H1 (cell line): ENCODE data around the gene SH3BGRL3. TPM values are rescaled to one million over a fixed set of nuclear protein-coding genes. Genes with fewer than 3 reads are reported as not detected.

Source experiments
- CTCF ChIA-PET: fragments of 300-600 bp; sonication (Branson Sonifier 250); formaldehyde crosslinking; loops from one replicate; lab custom pipeline; 2021; ENCODE audit not compliant: partially characterized antibody; lab: Charles Lee
- POLR2A ChIA-PET: fragments of 300-600 bp; sonication (Branson Sonifier 250); formaldehyde crosslinking; loops from one replicate; lab custom pipeline; 2021; ENCODE audit warnings: inconsistent platforms; ENCODE audit not compliant: partially characterized antibody; lab: Charles Lee
- DNase-seq, 2 experiments: peaks; one replicate each; pipeline versions ENCODE4 v3.0.0 to v3.0.0-alpha.2; 2010 to 2022; ENCODE audit warnings: low spot score in 2 of 2, low read depth in 1 of 2, mixed read lengths in 1 of 2
- FAIRE-seq: peaks from 2 replicates; lab custom pipeline; 2011; peaks lifted over from hg19 to GRCh38; lab: Jason Lieb, UNC
- H2AFZ ChIP-seq: 2 replicates; pipeline ENCODE4 v1.8.1; 2012; ENCODE audit warnings: low read length, inconsistent platforms
- H2AK5ac ChIP-seq: 2 replicates; pipeline ENCODE4 v1.6.1; 2013; ENCODE audit warnings: low read depth, low read length
- H2BK120ac ChIP-seq: replicated peaks from 2 replicates; pipeline ENCODE3; 2013; ENCODE audit warnings: low read depth, low read length, inconsistent platforms
- H2BK12ac ChIP-seq: 2 replicates; pipeline ENCODE4 v1.6.1; 2013; ENCODE audit warnings: low read depth, low read length
- H2BK15ac ChIP-seq: 2 replicates; pipeline ENCODE4 v1.6.1; 2013; ENCODE audit warnings: low read length
- H2BK20ac ChIP-seq: 2 replicates; pipeline ENCODE4 v1.6.1; 2013; ENCODE audit warnings: low read length
- H2BK5ac ChIP-seq: 2 replicates; pipeline ENCODE4 v1.6.1; 2013; ENCODE audit warnings: low read depth, low read length
- H3K14ac ChIP-seq: 2 replicates; pipeline ENCODE4 v1.6.1; 2013; ENCODE audit warnings: inconsistent platforms; ENCODE audit not compliant: insufficient read length
- H3K18ac ChIP-seq: 2 replicates; pipeline ENCODE4 v1.6.1; 2013; ENCODE audit warnings: low read length; ENCODE audit errors: extremely low read depth
- H3K23ac ChIP-seq: 2 replicates; pipeline ENCODE4 v1.6.1; 2013; ENCODE audit warnings: inconsistent platforms; ENCODE audit not compliant: insufficient read length
- H3K23me2 ChIP-seq: 2 replicates; pipeline ENCODE4 v1.6.1; 2013; ENCODE audit warnings: low read depth, low read length
- H3K27ac ChIP-seq: 2 replicates; pipeline ENCODE4 v1.6.1; 2011; ENCODE audit warnings: low read depth, low read length, inconsistent platforms
- H3K27me3 ChIP-seq, 4 experiments: replicated peaks in 1 of 4; 1 replicate in 1 of 4; 2 replicates in 3 of 4; pipeline versions ENCODE4 v1.6.1 to v1.8.1; 2011 to 2013; ENCODE audit warnings: low read length in 3 of 4, mild to moderate bottlenecking in 3 of 4, inconsistent platforms in 2 of 4, mixed read lengths in 2 of 4, moderate library complexity in 1 of 4; ENCODE audit not compliant: control insufficient read depth in 3 of 4, insufficient read depth in 3 of 4; ENCODE audit errors: extremely low read depth in 1 of 4
- H3K36me3 ChIP-seq, 4 experiments: 2 replicates each; pipeline versions ENCODE4 v1.6.1 to v1.8.1; 2011 to 2013; ENCODE audit warnings: mild to moderate bottlenecking in 4 of 4, low read length in 3 of 4, moderate library complexity in 2 of 4, control low read depth in 1 of 4, inconsistent platforms in 1 of 4; ENCODE audit not compliant: insufficient read depth in 4 of 4, control insufficient read depth in 2 of 4
- H3K4ac ChIP-seq: replicated peaks from 2 replicates; pipeline ENCODE3; 2013; ENCODE audit warnings: low read length, low read depth, mixed read lengths, inconsistent platforms; ENCODE audit not compliant: insufficient read length
- H3K4me1 ChIP-seq, 4 experiments: replicated peaks in 1 of 4; 1 replicate in 1 of 4; 2 replicates in 3 of 4; pipeline versions ENCODE4 v1.6.1 to v1.8.1; 2011 to 2013; ENCODE audit warnings: low read length in 3 of 4, inconsistent platforms in 2 of 4, mixed read lengths in 1 of 4; ENCODE audit not compliant: insufficient read depth in 4 of 4, control insufficient read depth in 3 of 4
- H3K4me2 ChIP-seq, 2 experiments: 2 replicates each; pipeline versions ENCODE4 v1.6.1 to v1.8.1; 2011 to 2013; ENCODE audit warnings: low read depth in 2 of 2, low read length in 2 of 2, control low read depth in 1 of 2, inconsistent platforms in 1 of 2, mild to moderate bottlenecking in 1 of 2; ENCODE audit not compliant: insufficient read depth in 1 of 2
- H3K4me3 ChIP-seq, 4 experiments: fragments of 200-600, 300-600 bp in 1 of 4; sonication (generic), shearing (Covaris generic), sonication (Bioruptor Twin) in 1 of 4; 2 replicates each; pipeline versions ENCODE4 v1.5.1 to v1.8.1; 2011 to 2016; ENCODE audit warnings: low read length in 4 of 4, low read depth in 3 of 4, control low read depth in 2 of 4, inconsistent platforms in 2 of 4, mild to moderate bottlenecking in 2 of 4, mixed read lengths in 1 of 4, moderate library complexity in 1 of 4; ENCODE audit not compliant: insufficient read depth in 2 of 4; ENCODE audit errors: extremely low read depth in 1 of 4
- H3K56ac ChIP-seq: replicated peaks from 2 replicates; pipeline ENCODE3; 2013; ENCODE audit warnings: low read depth, mild to moderate bottlenecking, mixed read lengths, low read length, inconsistent platforms; ENCODE audit not compliant: insufficient read length
- H3K79me1 ChIP-seq: 2 replicates; pipeline ENCODE4 v1.6.1; 2013; ENCODE audit warnings: low read depth, low read length, control low read depth
- H3K79me2 ChIP-seq, 2 experiments: 2 replicates each; pipeline versions ENCODE4 v1.6.1 to v1.8.1; 2012 to 2013; ENCODE audit warnings: low read length in 2 of 2, mild to moderate bottlenecking in 2 of 2, inconsistent platforms in 1 of 2; ENCODE audit not compliant: insufficient read depth in 2 of 2, control insufficient read depth in 1 of 2
- H3K9ac ChIP-seq, 4 experiments: replicated peaks in 1 of 4; 1 replicate in 1 of 4; 2 replicates in 3 of 4; pipeline versions ENCODE4 v1.6.1 to v1.8.1; 2011 to 2013; ENCODE audit warnings: low read depth in 3 of 4, low read length in 3 of 4, control low read depth in 2 of 4, mild to moderate bottlenecking in 2 of 4, moderate library complexity in 2 of 4, inconsistent platforms in 1 of 4; ENCODE audit errors: extremely low read depth in 1 of 4
- H3K9me3 ChIP-seq, 2 experiments: 2 replicates each; pipeline versions ENCODE4 v1.6.1 to v1.8.1; 2012 to 2013; ENCODE audit warnings: mild to moderate bottlenecking in 2 of 2, moderate library complexity in 2 of 2, control low read depth in 1 of 2, inconsistent platforms in 1 of 2, low read depth in 1 of 2, low read length in 1 of 2, mixed read lengths in 1 of 2; ENCODE audit not compliant: insufficient read depth in 2 of 2
- H4K20me1 ChIP-seq, 2 experiments: replicated peaks in 1 of 2; 2 replicates each; pipeline versions ENCODE3 to v1.8.1; 2011 to 2013; ENCODE audit warnings: inconsistent platforms in 2 of 2, low read length in 2 of 2, mild to moderate bottlenecking in 1 of 2; ENCODE audit not compliant: insufficient read depth in 2 of 2, control insufficient read depth in 1 of 2
- H4K5ac ChIP-seq: 2 replicates; pipeline ENCODE4 v1.6.1; 2013; ENCODE audit warnings: low read length, low read depth, mixed read lengths, inconsistent platforms; ENCODE audit not compliant: insufficient read length
- H4K8ac ChIP-seq: 2 replicates; pipeline ENCODE4 v1.8.0; 2013; ENCODE audit warnings: mild to moderate bottlenecking, moderate library complexity, low read length, inconsistent platforms; ENCODE audit not compliant: insufficient read depth; ENCODE audit errors: extremely low read depth
- H4K91ac ChIP-seq: replicated peaks from 2 replicates; pipeline ENCODE3; 2013; ENCODE audit warnings: low read length, mixed read lengths, inconsistent platforms; ENCODE audit not compliant: insufficient read length
- CBX5 ChIP-seq: fragments of 300-800, 300-1000 bp; sonication (generic); IDR thresholded peaks from 2 replicates; pipeline ENCODE4 v1.7.1; 2016; ENCODE audit warnings: antibody characterized with exemption, low read length, low read depth
- CTBP2 ChIP-seq: IDR thresholded peaks from 2 replicates; pipeline ENCODE4 v1.7.0; 2011; ENCODE audit warnings: borderline replicate concordance, mild to moderate bottlenecking, moderate library complexity, mixed read lengths, low read length; ENCODE audit not compliant: insufficient read depth, insufficient read length
- EZH2 ChIP-seq: fragments of 200-600 bp; sonication (generic); IDR thresholded peaks from 2 replicates; pipeline ENCODE4 v1.7.1; 2012; ENCODE audit warnings: low read depth, mild to moderate bottlenecking, moderate library complexity, low read length, inconsistent platforms; ENCODE audit not compliant: severe bottlenecking
- JUN ChIP-seq: IDR thresholded peaks from 2 replicates; pipeline ENCODE4 v1.6.1; 2011; ENCODE audit warnings: low read depth, mild to moderate bottlenecking, improper control_type of control experiment, low read length
- MAFK ChIP-seq: IDR thresholded peaks from 2 replicates; pipeline ENCODE4 v1.6.1; 2012; ENCODE audit warnings: low read depth, mild to moderate bottlenecking, improper control_type of control experiment, low read length
- NANOG ChIP-seq: IDR thresholded peaks from 2 replicates; pipeline ENCODE4 v1.6.1; 2011; ENCODE audit warnings: low read length, low read depth, mild to moderate bottlenecking, inconsistent platforms; ENCODE audit not compliant: insufficient read depth, poor library complexity, severe bottlenecking
- PHF8 ChIP-seq: fragments of 200-600 bp; sonication (generic); conservative IDR thresholded peaks from 2 replicates; pipeline ENCODE4 v1.7.1; 2012; ENCODE audit warnings: low read depth, mild to moderate bottlenecking, inconsistent platforms, low read length, moderate library complexity
- POLR2AphosphoS5 ChIP-seq: IDR thresholded peaks from 2 replicates; pipeline ENCODE4 v1.6.1; 2011; ENCODE audit warnings: low read depth, low read length
- RNF2 ChIP-seq: fragments of 200-900, 300-1000 bp; sonication (generic); IDR thresholded peaks from 2 replicates; pipeline ENCODE4 v1.7.1; 2016; ENCODE audit warnings: borderline replicate concordance, low read depth, mild to moderate bottlenecking, antibody characterized with exemption, low read length; ENCODE audit not compliant: poor library complexity, severe bottlenecking; ENCODE audit errors: missing control alignments
- SP2 ChIP-seq: IDR thresholded peaks from 2 replicates; pipeline ENCODE4 v1.6.1; 2012; ENCODE audit warnings: mild to moderate bottlenecking, low read length, inconsistent platforms
- TCF12 ChIP-seq: IDR thresholded peaks from 2 replicates; pipeline ENCODE4 v1.6.1; 2011; ENCODE audit warnings: low read depth, mild to moderate bottlenecking, low read length
- TEAD4 ChIP-seq: IDR thresholded peaks from 2 replicates; pipeline ENCODE4 v1.6.1; 2012; ENCODE audit warnings: low read depth, low read length, inconsistent platforms, mixed read lengths
- USF2 ChIP-seq: IDR thresholded peaks from 2 replicates; pipeline ENCODE4 v1.6.1; 2011; ENCODE audit warnings: low read length, improper control_type of control experiment
- WGBS, 2 experiments: shearing (Covaris generic) in 1 of 2; methylation state at CpG; one replicate each; pipeline versions ENCODE4 v1.1.6 to v1.1.7; 2013 to 2015; ENCODE audit warnings: low lambda C conversion rate in 2 of 2, mixed read lengths in 2 of 2, inconsistent platforms in 1 of 2, low coverage in 1 of 2, missing lambda C conversion rate in 1 of 2; ENCODE audit not compliant: insufficient replicate concordance in 2 of 2, insufficient coverage in 1 of 2, insufficient read length in 1 of 2; ENCODE audit errors: extremely low coverage in 1 of 2, missing lambda C conversion rate in 1 of 2; 5-methylcytosine and 5-hydroxymethylcytosine counted together
- polyA plus RNA-seq, 7 experiments: library from polyadenylated mRNA; depleted of rRNA in 3 of 7; stranded (reverse) in 5 of 7; unstranded in 2 of 7; fragments of >200 nt in 5 of 7; fragments of 200-250 nt in 2 of 7; gene quantifications; 1 replicate in 5 of 7; 2 replicates in 1 of 7; 4 replicates in 1 of 7; pipeline versions ENCODE4 v1.2.1 to v1.2.3, GENCODE V29; 2011 to 2013; ENCODE audit warnings: missing spikeins in 2 of 7, mixed read lengths in 2 of 7
- total RNA-seq: library from RNA; stranded (reverse); fragmentation: NEBNext Ultra II Directional; extraction: Animal tissue kit (Norgen Biotek cat#: 25700); gene quantifications from 2 replicates; pipeline ENCODE4 v1.2.1, GENCODE V29; 2021

SH3BGRL3 gene
- total and polyA plus RNA-seq, 2 of the 8 experiments (the other 6 are each of a cell fraction or from before 2014, with no cell fraction given), result 77.8 to 107 TPM

- Histone ChIP-seq H4K91ac (no peak overlapping the region), H2BK12ac (no peak overlapping the region), H3K79me2 (peaks cover 0 to 5% of the 10 kb centered on the region in 2 experiments; a peak in 1 of 4 replicates), H3K4ac (no peak overlapping the region), H2BK5ac (no peak overlapping the region), H3K4me3 (no peak overlapping the region), H3K23ac (no peak overlapping the region), H2BK20ac (no peak overlapping the region), H2BK120ac (no peak overlapping the region), H2AK5ac (no peak overlapping the region), H3K56ac (no peak overlapping the region), H3K14ac (no peak overlapping the region), H3K27ac (no peak overlapping the region), H3K9ac (no peak overlapping the region), H3K36me3 (peaks cover 21 to 56% (median 39%) of the 10 kb centered on the region in 4 experiments), H3K27me3 (no peaks in the 10 kb centered on the region), H3K4me2 (no peak overlapping the region), H3K9me3 (peaks cover 0 to 3% of the 10 kb centered on the region in 2 experiments; a peak in 1 of 4 replicates), H4K20me1 (peaks cover 0 to 2% of the 10 kb centered on the region in 2 experiments), H4K8ac (no peak overlapping the region), H2AFZ (no peak overlapping the region), H3K4me1 (no peaks in the 10 kb centered on the region), H3K23me2 (no peaks in the 10 kb centered on the region), H3K18ac (no peak overlapping the region), H2BK15ac (no peak overlapping the region), H3K79me1 (no peaks in the 10 kb centered on the region), H4K5ac (no peak overlapping the region)
- no peak for DNase-seq
- no peak for FAIRE-seq
- ChIA-PET POLR2A (no interaction called here), CTCF (interaction anchor here (0.9 kb wide), 1 partner anchor 21 kb away, joined by 3 read pairs; no protein-coding TSS in a partner anchor)
- 94% methylated on average over 3 of the region's 3 CpGs; no CpG with 5 or more reads in 1 of the 2 experiments for WGBS, 2 experiments
- TF ChIP-seq JUN (no peak), USF2 (no peak), NANOG (no peak), POLR2AphosphoS5 (no peak), RNF2 (no peak), SP2 (no peak), CTBP2 (no peak), PHF8 (no peak), EZH2 (no peak), TCF12 (no peak), MAFK (no peak), CBX5 (no peak), TEAD4 (no peak)
Measured at GRCh38 chr1:26254404-26254803, 25.5 kb upstream of the SH3BGRL3 start.
